Measurements from ENCODE around the gene SORBS2. TPM values are rescaled to one million over a fixed set of nuclear protein-coding genes. Genes with fewer than 3 reads are reported as not detected.

Gene SORBS2
- total RNA-seq, 1 donor = 1.7 TPM

- H3K4me3 ChIP-seq (ENCODE audit: low read depth, low read length) = no peak overlapping the region
- TF ChIP-seq CTCF (IDR thresholded peaks at IDR 0.05; ENCODE audit: insufficient read depth, low read depth, low read length) = no peak
- DNase-seq (ENCODE audit: low read depth) = no peak
Observed at GRCh38 chr4:185623444-185624258, 188.3 kb downstream of the SORBS2 start.

- TF ChIP-seq CTCF (IDR thresholded peaks at IDR 0.05; ENCODE audit: insufficient read depth, low read depth, low read length) = no peak
- H3K4me3 ChIP-seq (ENCODE audit: low read depth, low read length) = no peak overlapping the region
- no peak for DNase-seq (ENCODE audit: low read depth)
Observed at GRCh38 chr4:185608185-185608584, 203.8 kb downstream of the SORBS2 start.

GRCh38 chr4:185602397-185602796, 209.6 kb downstream of the SORBS2 start:
- no peak for TF ChIP-seq CTCF (IDR thresholded peaks at IDR 0.05; ENCODE audit: insufficient read depth, low read depth, low read length)
- H3K4me3 ChIP-seq (ENCODE audit: low read depth, low read length) = no peak overlapping the region
- no peak for DNase-seq (ENCODE audit: low read depth)

- DNase-seq (ENCODE audit: low read depth) = no peak
- no peak overlapping the region for H3K4me3 ChIP-seq (ENCODE audit: low read depth, low read length)
- TF ChIP-seq CTCF (IDR thresholded peaks at IDR 0.05; ENCODE audit: insufficient read depth, low read depth, low read length) = no peak
Observed at GRCh38 chr4:185600801-185601434, 211.1 kb downstream of the SORBS2 start.

GRCh38 chr4:185599553-185600243, 212.3 kb downstream of the SORBS2 start:
- H3K4me3 ChIP-seq (ENCODE audit: low read depth, low read length) = no peak overlapping the region
- no peak for DNase-seq (ENCODE audit: low read depth)
- TF ChIP-seq CTCF (IDR thresholded peaks at IDR 0.05; ENCODE audit: insufficient read depth, low read depth, low read length) = no peak

- no peak for DNase-seq (ENCODE audit: low read depth)
- no peak for TF ChIP-seq CTCF (IDR thresholded peaks at IDR 0.05; ENCODE audit: insufficient read depth, low read depth, low read length)
- no peak overlapping the region for H3K4me3 ChIP-seq (ENCODE audit: low read depth, low read length)
Observed at GRCh38 chr4:185598846-185599552, 213.0 kb downstream of the SORBS2 start.

Measured in fibroblast of villous mesenchyme (primary cell).